Measurements from ENCODE around the gene BRD2.

BRD2 gene

DNA sequence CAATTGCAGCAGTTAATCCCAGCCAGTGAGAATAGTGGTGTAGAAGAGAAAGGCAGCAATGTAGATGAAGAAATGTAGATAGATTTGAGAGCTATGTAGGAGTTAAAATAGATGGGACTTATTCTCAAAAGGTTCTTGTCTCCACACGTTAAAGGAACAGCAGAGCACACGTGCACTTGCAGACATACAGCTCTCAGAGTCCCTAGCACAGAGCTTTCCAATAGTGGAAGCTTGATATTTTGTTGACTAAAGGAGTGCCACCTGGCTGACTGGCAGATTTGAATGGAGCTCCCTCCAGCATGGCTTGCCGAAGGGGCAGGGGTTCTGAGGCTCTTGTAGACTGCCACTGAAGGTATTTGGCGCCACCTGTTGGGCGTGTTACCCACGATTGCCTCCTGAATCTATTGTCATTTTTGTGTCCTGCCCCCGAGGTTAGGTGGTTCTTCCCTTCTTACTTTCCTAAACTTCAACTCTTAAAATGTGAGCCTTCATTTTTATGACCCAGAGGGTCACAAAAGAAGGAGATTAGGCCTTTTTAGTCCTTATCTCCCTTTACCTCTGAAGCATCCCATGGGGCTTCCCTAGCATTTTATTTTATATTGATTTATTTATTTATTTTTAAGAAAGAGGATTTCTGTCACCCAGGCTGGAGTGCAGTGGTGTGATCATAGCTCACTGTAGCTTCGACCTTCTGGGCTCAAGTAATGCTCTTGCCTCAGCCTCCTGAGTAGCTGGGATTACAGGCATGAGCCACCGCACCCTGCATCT, 16.4 kb downstream of the BRD2 start:
- H3K4me3 ChIP-seq (ENCODE audit: insufficient read length, low read depth) = no peak overlapping the region
- H3K27me3 ChIP-seq (ENCODE audit: insufficient read depth, insufficient read length) = no peaks in the 10 kb centered on the region
- no peak for TF ChIP-seq SUZ12 (IDR thresholded peaks at IDR 0.05; ENCODE audit: extremely low read depth, insufficient read depth, insufficient read length)
- H3K4me1 ChIP-seq (ENCODE audit: insufficient read depth, insufficient read length) = no peaks in the 10 kb centered on the region
- H3K9me3 ChIP-seq (ENCODE audit: insufficient read depth, low read length) = no peaks in the 10 kb centered on the region
- H3K36me3 ChIP-seq (ENCODE audit: insufficient read depth, insufficient read length, low read length) = peaks cover 23% of the 10 kb centered on the region
- no peak overlapping the region for H3K9ac ChIP-seq (ENCODE audit: insufficient read length, low read depth)
- DNase-seq (ENCODE audit: low read depth, low spot score) = peak; percentile 77

DNA sequence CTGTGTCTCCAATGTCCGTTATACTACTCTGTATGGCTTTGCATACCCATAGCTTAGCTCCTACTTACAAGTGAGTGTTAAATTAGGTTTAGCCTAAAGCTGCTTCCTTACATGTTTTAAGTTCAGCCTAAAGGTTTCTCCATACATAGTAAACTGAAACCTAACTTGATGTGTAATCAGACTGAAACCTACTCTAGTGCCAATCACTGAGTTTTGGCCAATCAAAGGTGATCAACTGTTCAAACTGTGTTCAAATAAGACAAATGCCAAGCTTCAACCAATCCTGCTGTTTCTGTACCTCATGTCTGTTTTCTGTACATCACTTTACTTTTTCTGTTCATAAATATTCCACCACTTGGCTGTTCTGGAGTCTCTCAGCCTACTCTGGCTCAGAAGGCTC, 21.0 kb downstream of the BRD2 start:
- no peaks in the 10 kb centered on the region for H3K9me3 ChIP-seq (ENCODE audit: insufficient read depth, low read length)
- no peaks in the 10 kb centered on the region for H3K4me1 ChIP-seq (ENCODE audit: insufficient read depth, insufficient read length)
- no peak overlapping the region for H3K9ac ChIP-seq (ENCODE audit: insufficient read length, low read depth)
- no peaks in the 10 kb centered on the region for H3K27me3 ChIP-seq (ENCODE audit: insufficient read depth, insufficient read length)
- no peak for DNase-seq (ENCODE audit: low read depth, low spot score)
- TF ChIP-seq YY1 (IDR thresholded peaks at IDR 0.05; ENCODE audit: insufficient read depth, insufficient read length) (no peak), ZNF274 (IDR thresholded peaks at IDR 0.05; ENCODE audit: low read depth, low read length) (no peak), SUZ12 (IDR thresholded peaks at IDR 0.05; ENCODE audit: extremely low read depth, insufficient read depth, insufficient read length) (no peak)
- H3K4me3 ChIP-seq (ENCODE audit: insufficient read length, low read depth) = no peak overlapping the region
- H3K36me3 ChIP-seq (ENCODE audit: insufficient read depth, insufficient read length, low read length) = no peaks in the 10 kb centered on the region

DNA sequence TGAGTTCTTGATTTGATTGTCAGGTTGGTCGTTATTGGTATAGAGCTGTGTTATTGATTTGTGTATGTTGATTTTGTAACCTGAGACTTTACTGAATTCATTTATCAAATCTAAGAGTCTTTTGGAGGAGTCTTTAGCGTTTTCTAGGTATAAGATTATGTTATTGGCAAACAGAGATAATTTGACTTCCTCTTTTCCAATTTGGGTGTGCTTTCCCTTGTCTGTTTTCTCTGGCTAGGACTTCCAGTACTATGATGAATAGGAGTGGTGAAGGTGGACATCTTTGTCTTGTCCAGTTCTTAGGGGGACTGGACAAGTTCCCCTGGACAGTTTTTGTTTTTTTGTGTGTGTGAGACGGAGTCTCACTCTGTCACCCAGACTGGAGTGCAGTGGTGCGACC, 23.6 kb downstream of the BRD2 start:
- no peaks in the 10 kb centered on the region for H3K4me1 ChIP-seq (ENCODE audit: insufficient read depth, insufficient read length)
- no peaks in the 10 kb centered on the region for H3K36me3 ChIP-seq (ENCODE audit: insufficient read depth, insufficient read length, low read length)
- no peaks in the 10 kb centered on the region for H3K27me3 ChIP-seq (ENCODE audit: insufficient read depth, insufficient read length)
- H3K9me3 ChIP-seq (ENCODE audit: insufficient read depth, low read length) = no peaks in the 10 kb centered on the region
- no peak overlapping the region for H3K9ac ChIP-seq (ENCODE audit: insufficient read length, low read depth)
- TF ChIP-seq ZNF274 (IDR thresholded peaks at IDR 0.05; ENCODE audit: low read depth, low read length) = no peak
- no peak for TF ChIP-seq SUZ12 (IDR thresholded peaks at IDR 0.05; ENCODE audit: extremely low read depth, insufficient read depth, insufficient read length)
- no peak for TF ChIP-seq YY1 (IDR thresholded peaks at IDR 0.05; ENCODE audit: insufficient read depth, insufficient read length)
- no peak overlapping the region for H3K4me3 ChIP-seq (ENCODE audit: insufficient read length, low read depth)
- DNase-seq (ENCODE audit: low read depth, low spot score) = no peak

DNA sequence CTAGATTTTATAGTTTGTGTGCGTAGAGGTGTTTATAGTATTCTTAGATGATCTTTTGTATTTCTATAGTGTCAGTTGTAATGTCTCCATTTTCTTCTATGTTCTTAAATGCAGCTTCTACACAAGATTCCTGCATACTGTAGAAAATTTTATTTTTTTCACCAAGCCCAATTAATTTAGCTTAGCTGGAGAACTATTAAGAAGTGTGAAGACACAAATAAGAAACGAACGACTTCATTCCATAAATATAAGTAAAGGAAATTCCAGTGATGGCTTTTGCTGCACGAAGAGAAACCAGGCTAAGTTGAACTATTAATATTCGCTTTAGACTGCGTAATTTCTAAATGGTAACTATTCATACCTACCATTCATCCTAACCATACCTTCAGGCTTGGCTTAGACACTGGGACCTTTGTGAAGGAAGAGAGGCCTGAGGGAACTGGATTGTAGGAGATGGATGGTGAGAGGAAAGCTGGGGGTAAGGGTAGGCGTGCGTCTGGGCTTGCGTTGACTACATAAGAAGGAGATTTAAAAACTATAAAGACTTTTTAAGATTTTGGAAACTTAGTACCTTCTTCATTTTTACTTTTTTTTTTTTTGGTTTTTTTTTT, 25.1 kb downstream of the BRD2 start:
- no peaks in the 10 kb centered on the region for H3K27me3 ChIP-seq (ENCODE audit: insufficient read depth, insufficient read length)
- DNase-seq (ENCODE audit: low read depth, low spot score) = no peak

GRCh38 chr6:32995448-32995847, 27.1 kb downstream of the BRD2 start:
- Histone ChIP-seq H3K9me3 (ENCODE audit: insufficient read depth, low read length) (no peaks in the 10 kb centered on the region), H3K27me3 (ENCODE audit: insufficient read depth, insufficient read length) (peaks cover under 1% of the 10 kb centered on the region), H3K36me3 (ENCODE audit: insufficient read depth, insufficient read length, low read length) (no peaks in the 10 kb centered on the region), H3K4me3 (ENCODE audit: insufficient read length, low read depth) (no peak overlapping the region), H3K4me1 (ENCODE audit: insufficient read depth, insufficient read length) (no peaks in the 10 kb centered on the region), H3K9ac (ENCODE audit: insufficient read length, low read depth) (no peak overlapping the region)
- TF ChIP-seq YY1 (IDR thresholded peaks at IDR 0.05; ENCODE audit: insufficient read depth, insufficient read length) (no peak), SUZ12 (IDR thresholded peaks at IDR 0.05; ENCODE audit: extremely low read depth, insufficient read depth, insufficient read length) (no peak), ZNF274 (IDR thresholded peaks at IDR 0.05; ENCODE audit: low read depth, low read length) (no peak)
- no peak for DNase-seq (ENCODE audit: low read depth, low spot score)

More for the DNA sequence above, 25.1 kb downstream of the BRD2 start:
- no peaks in the 10 kb centered on the region for H3K36me3 ChIP-seq (ENCODE audit: insufficient read depth, insufficient read length, low read length)
- H3K4me1 ChIP-seq (ENCODE audit: insufficient read depth, insufficient read length) = no peaks in the 10 kb centered on the region
- no peak for TF ChIP-seq YY1 (IDR thresholded peaks at IDR 0.05; ENCODE audit: insufficient read depth, insufficient read length)
- TF ChIP-seq SUZ12 (IDR thresholded peaks at IDR 0.05; ENCODE audit: extremely low read depth, insufficient read depth, insufficient read length) = no peak
- TF ChIP-seq ZNF274 (IDR thresholded peaks at IDR 0.05; ENCODE audit: low read depth, low read length) = no peak
- no peaks in the 10 kb centered on the region for H3K9me3 ChIP-seq (ENCODE audit: insufficient read depth, low read length)
- H3K4me3 ChIP-seq (ENCODE audit: insufficient read length, low read depth) = no peak overlapping the region
- no peak overlapping the region for H3K9ac ChIP-seq (ENCODE audit: insufficient read length, low read depth)

DNA sequence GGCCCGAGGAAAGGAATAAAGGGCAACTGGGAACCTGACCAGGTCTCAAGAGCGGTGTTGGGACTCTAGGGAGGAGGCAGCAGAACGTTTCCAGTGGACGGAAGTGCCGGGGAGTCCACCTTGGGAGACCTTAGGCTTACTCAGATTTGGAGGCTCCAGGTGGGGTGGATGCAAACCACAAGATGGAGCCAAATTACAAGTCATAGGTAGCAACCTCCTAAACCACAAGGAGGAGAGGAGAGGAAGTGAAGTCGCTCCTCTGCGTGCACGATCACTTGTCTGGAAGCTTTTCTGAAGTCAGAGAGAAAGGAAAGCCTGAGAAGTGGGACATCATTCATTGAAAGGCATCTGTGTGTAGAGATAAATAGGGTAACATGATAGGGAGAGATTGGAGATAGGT, 31.7 kb downstream of the BRD2 start:
- Histone ChIP-seq H3K9me3 (ENCODE audit: insufficient read depth, low read length) (no peaks in the 10 kb centered on the region), H3K27me3 (ENCODE audit: insufficient read depth, insufficient read length) (peaks cover 5% of the 10 kb centered on the region), H3K4me1 (ENCODE audit: insufficient read depth, insufficient read length) (no peaks in the 10 kb centered on the region), H3K36me3 (ENCODE audit: insufficient read depth, insufficient read length, low read length) (no peaks in the 10 kb centered on the region), H3K4me3 (ENCODE audit: insufficient read length, low read depth) (no peak overlapping the region), H3K9ac (ENCODE audit: insufficient read length, low read depth) (no peak overlapping the region)
- DNase-seq (ENCODE audit: low read depth, low spot score) = peak; percentile 54
- no peak for TF ChIP-seq ZNF274 (IDR thresholded peaks at IDR 0.05; ENCODE audit: low read depth, low read length)
- TF ChIP-seq YY1 (IDR thresholded peaks at IDR 0.05; ENCODE audit: insufficient read depth, insufficient read length) = no peak

- H3K4me3 ChIP-seq (ENCODE audit: insufficient read length, low read depth) = no peak overlapping the region
- no peaks in the 10 kb centered on the region for H3K36me3 ChIP-seq (ENCODE audit: insufficient read depth, insufficient read length, low read length)
- H3K9ac ChIP-seq (ENCODE audit: insufficient read length, low read depth) = no peak overlapping the region
- no peaks in the 10 kb centered on the region for H3K4me1 ChIP-seq (ENCODE audit: insufficient read depth, insufficient read length)
- TF ChIP-seq YY1 (IDR thresholded peaks at IDR 0.05; ENCODE audit: insufficient read depth, insufficient read length) (no peak), ZNF274 (IDR thresholded peaks at IDR 0.05; ENCODE audit: low read depth, low read length) (no peak), SUZ12 (IDR thresholded peaks at IDR 0.05; ENCODE audit: extremely low read depth, insufficient read depth, insufficient read length) (no peak)
- H3K27me3 ChIP-seq (ENCODE audit: insufficient read depth, insufficient read length) = peaks cover 5% of the 10 kb centered on the region
- H3K9me3 ChIP-seq (ENCODE audit: insufficient read depth, low read length) = no peaks in the 10 kb centered on the region
- no peak for DNase-seq (ENCODE audit: low read depth, low spot score)
Observed at GRCh38 chr6:33001685-33002084, 33.3 kb downstream of the BRD2 start.

Measured in NT2/D1 (cell line).